Activated naive CD4-positive, alpha-beta T cell treated with anti-CD3 and anti-CD28 coated beads, Interleukin-2, amount 50 U/mL, for 24 hours (primary cell): ENCODE measurements around the gene CCDC121.

Source experiments
- H3K27ac Mint-ChIP-seq: one replicate; pipeline ENCODE4 v1.8.0; 2021; ENCODE audit warnings: mild to moderate bottlenecking, mixed read lengths
- H3K27me3 Mint-ChIP-seq: one replicate; pipeline ENCODE4 v1.8.0; 2021; ENCODE audit warnings: mixed read lengths
- H3K36me3 Mint-ChIP-seq: one replicate; pipeline ENCODE4 v1.8.0; 2021; ENCODE audit warnings: mixed read lengths
- H3K4me1 Mint-ChIP-seq: one replicate; pipeline ENCODE4 v1.8.0; 2021; ENCODE audit warnings: mixed read lengths
- H3K4me3 Mint-ChIP-seq: one replicate; pipeline ENCODE4 v1.8.0; 2021; ENCODE audit warnings: mild to moderate bottlenecking, mixed read lengths
- H3K9me3 Mint-ChIP-seq: one replicate; pipeline ENCODE4 v1.8.0; 2021; ENCODE audit warnings: mixed read lengths

The CCDC121 gene

DNA sequence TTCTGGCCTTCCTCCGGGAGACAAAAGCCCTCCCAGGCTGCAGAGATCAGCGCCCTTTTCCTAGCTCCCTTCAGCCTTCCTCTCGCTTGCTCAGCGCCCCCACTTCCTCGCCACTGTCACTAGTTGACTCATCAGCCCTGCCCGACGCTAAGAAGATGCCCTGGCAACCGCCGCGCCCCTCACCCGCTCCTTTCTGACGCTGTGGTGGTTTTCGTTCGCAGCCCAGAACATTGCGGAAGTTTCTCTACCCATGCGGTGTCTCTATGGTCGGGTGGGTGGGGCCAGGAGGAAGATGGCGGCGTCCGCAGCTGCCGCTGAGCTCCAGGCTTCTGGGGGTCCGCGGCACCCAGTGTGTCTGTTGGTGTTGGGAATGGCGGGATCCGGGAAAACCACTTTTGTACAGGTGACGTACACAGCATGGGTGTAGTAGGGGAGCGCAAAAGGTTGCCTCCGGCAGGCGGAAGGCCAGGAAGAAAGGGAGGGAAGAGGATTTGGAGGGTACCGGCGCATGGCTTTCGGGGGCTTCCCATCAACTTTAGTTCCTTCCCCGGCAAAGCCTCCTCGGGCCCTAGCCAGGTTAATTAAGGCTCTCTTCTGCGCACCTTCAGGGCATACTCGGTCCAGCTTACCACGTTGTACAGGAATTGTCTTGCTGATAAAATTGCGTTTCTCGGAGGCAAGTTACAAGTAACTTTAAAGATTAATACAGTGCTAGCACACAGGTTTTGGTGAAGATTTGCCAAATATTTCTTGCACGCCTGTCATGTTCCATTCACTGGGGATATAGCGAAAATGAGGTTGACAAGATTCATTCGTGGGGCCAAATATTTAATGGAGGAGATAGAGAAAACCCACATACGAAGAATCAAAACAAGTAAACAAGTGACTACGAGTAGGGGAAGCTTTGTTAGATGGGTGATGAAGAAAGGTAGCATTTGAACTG lies at the start of gene CCDC121, which contains the start of gene GPN1:
Gene CCDC121 (minus strand): TSS at position 246 of the 943 bp plus-strand sequence. CDS start 1,213 bp downstream, outside the sequence.
Gene GPN1 (plus strand): TSS at position 284 of the 943 bp plus-strand sequence. CDS start 9 bp downstream, at position 293.
- Mint-ChIP-seq H3K27me3 (no peaks in the 10 kb centered on the region), H3K9me3 (no peaks in the 10 kb centered on the region), H3K27ac (peak within 1 kb of the TSS; percentile 4), H3K4me1 (peaks cover 26% of the 10 kb centered on the region), H3K4me3 (no peak within 1 kb of the TSS), H3K36me3 (peaks cover 19% of the 10 kb centered on the region)

- Mint-ChIP-seq H3K36me3 (peaks cover 21% of the 10 kb centered on the region), H3K9me3 (no peaks in the 10 kb centered on the region), H3K27me3 (no peaks in the 10 kb centered on the region), H3K4me1 (peaks cover 23% of the 10 kb centered on the region), H3K4me3 (no peak overlapping the region), H3K27ac (no peak overlapping the region)
These were observed 44.1 kb upstream of the CCDC121 start for GRCh38 chr2:27672723-27673486.

GRCh38 chr2:27671235-27671634 lies 42.4 kb upstream of the CCDC121 start:
- Mint-ChIP-seq H3K4me3 (no peak overlapping the region), H3K4me1 (peaks cover 32% of the 10 kb centered on the region), H3K36me3 (peaks cover 25% of the 10 kb centered on the region), H3K9me3 (no peaks in the 10 kb centered on the region), H3K27ac (no peak overlapping the region), H3K27me3 (no peaks in the 10 kb centered on the region)

DNA sequence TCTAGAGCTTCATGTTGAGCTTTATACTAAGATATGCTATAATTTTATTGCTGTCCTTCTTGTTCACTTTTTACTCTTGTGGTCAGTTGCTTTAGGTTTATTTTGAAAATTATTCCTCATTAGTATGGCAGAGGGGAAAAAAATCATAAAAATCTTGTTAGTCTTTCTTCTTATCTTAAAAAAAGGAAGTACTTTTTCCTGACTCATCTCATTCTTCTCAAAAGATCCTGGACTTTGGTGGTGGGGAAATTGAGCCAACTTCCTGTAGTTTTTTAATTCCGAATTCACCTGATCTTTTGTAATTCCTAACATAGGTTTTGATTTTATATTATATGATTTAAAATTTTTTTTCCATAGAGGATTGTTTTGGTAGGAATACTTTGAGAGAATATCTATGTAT lies 38.6 kb upstream of the CCDC121 start:
- Mint-ChIP-seq H3K4me1 (peaks cover 53% of the 10 kb centered on the region), H3K27me3 (no peaks in the 10 kb centered on the region), H3K36me3 (peaks cover 18% of the 10 kb centered on the region), H3K4me3 (no peak overlapping the region), H3K27ac (peak overlapping the region; percentile 77), H3K9me3 (no peaks in the 10 kb centered on the region)

GRCh38 chr2:27664622-27665363 lies 36.0 kb upstream of the CCDC121 start:
- Mint-ChIP-seq H3K27me3 (no peaks in the 10 kb centered on the region), H3K4me1 (peaks cover 58% of the 10 kb centered on the region)

GRCh38 chr2:27664154-27664574 lies 35.4 kb upstream of the CCDC121 start:
- Mint-ChIP-seq H3K9me3 (no peaks in the 10 kb centered on the region), H3K4me1 (peaks cover 65% of the 10 kb centered on the region), H3K36me3 (peaks cover 16% of the 10 kb centered on the region), H3K27me3 (no peaks in the 10 kb centered on the region), H3K27ac (peak overlapping the region; percentile 100), H3K4me3 (peak overlapping the region; percentile 98)

More at GRCh38 chr2:27664622-27665363, 36.0 kb upstream of the CCDC121 start:
- Mint-ChIP-seq H3K9me3 (no peaks in the 10 kb centered on the region), H3K27ac (no peak overlapping the region), H3K4me3 (peak overlapping the region; percentile 98), H3K36me3 (peaks cover 13% of the 10 kb centered on the region)

GRCh38 chr2:27663285-27664153 lies 34.7 kb upstream of the CCDC121 start, which contains the start of the genes SLC4A1AP and SUPT7L:
Gene SLC4A1AP, plus strand, starts transcription at chr2:27663889. Its CDS starts 26 bp downstream, at chr2:27663915.
Gene SUPT7L, minus strand, starts transcription at chr2:27663614. Its CDS starts 1,422 bp downstream, at chr2:27662192.
- H3K4me3 Mint-ChIP-seq = peak within 1 kb of the TSS; percentile 98
- H3K27me3 Mint-ChIP-seq = no peaks in the 10 kb centered on the region
- no peaks in the 10 kb centered on the region for H3K9me3 Mint-ChIP-seq
- H3K4me1 Mint-ChIP-seq = peaks cover 71% of the 10 kb centered on the region
- H3K36me3 Mint-ChIP-seq = peaks cover 16% of the 10 kb centered on the region
- peak within 1 kb of the TSS; percentile 100 for H3K27ac Mint-ChIP-seq

- peaks cover 67% of the 10 kb centered on the region for H3K4me1 Mint-ChIP-seq
- H3K27me3 Mint-ChIP-seq = no peaks in the 10 kb centered on the region
- peaks cover 11% of the 10 kb centered on the region for H3K36me3 Mint-ChIP-seq
- H3K9me3 Mint-ChIP-seq = no peaks in the 10 kb centered on the region
- H3K4me3 Mint-ChIP-seq = peak overlapping the region; percentile 98
- H3K27ac Mint-ChIP-seq = no peak overlapping the region
These were observed 32.6 kb upstream of the CCDC121 start for GRCh38 chr2:27661371-27661770.

DNA sequence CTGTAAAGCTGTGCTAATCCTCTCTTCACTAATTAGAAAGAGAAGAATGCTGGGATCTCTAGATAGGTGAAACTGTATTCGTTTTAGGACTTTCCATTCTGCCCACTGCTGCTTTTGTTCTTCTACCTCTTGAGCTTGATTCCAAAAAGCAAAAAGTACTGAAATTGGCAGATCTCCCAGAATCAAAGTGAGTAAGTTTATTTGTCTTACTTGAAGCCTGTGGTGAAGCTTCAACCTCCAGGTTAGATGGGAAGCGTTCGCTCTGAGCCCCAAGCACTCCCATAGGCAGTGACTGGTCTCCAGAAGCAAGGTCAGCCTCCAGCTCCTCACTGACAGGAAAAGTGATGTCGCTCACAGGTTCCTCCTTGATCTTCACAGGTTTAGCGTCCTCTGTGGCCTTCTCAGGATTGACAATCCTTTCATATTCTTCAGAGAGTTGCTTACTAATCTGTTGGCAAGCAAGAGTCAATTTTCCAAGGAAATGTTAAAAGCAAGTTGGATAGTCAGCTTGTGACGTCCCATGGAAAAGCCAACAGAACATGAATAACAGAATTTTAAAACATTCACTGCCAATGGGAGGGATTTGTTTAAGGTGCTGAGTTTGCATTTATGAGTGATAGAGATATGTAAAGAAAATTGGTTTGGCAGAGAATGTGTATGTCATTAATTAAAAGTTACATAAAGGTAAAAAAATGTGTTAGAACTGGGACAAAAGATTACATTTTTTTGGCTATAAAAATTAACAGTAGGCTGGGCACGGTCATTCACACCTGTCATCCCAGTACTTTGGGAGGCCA lies 26.5 kb upstream of the CCDC121 start:
- H3K9me3 Mint-ChIP-seq = no peaks in the 10 kb centered on the region
- H3K27ac Mint-ChIP-seq = peak overlapping the region; percentile 61
- peaks cover 36% of the 10 kb centered on the region for H3K4me1 Mint-ChIP-seq
- H3K4me3 Mint-ChIP-seq = no peak overlapping the region
- H3K36me3 Mint-ChIP-seq = peaks cover 13% of the 10 kb centered on the region
- H3K27me3 Mint-ChIP-seq = no peaks in the 10 kb centered on the region

DNA sequence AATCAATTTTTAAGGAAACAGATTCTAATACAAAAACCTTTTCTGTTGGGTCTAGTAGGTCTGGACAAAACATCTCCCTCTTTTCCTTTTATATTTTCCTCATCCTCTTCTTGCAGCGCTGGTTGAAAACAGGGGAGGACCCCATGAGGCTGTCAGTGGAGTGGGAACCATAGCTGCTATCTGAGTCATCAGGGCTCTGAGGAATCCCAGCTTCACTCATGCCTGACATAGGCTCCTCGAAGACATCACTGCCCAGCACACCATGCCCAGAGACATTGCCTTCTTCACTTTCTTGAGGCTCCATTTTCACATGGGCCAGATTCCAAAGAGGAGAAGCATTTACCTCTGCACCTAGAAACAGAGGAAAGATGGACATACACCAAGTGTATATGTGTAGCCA lies 24.6 kb upstream of the CCDC121 start:
- H3K4me1 Mint-ChIP-seq = peaks cover 21% of the 10 kb centered on the region
- no peaks in the 10 kb centered on the region for H3K9me3 Mint-ChIP-seq
- H3K27me3 Mint-ChIP-seq = no peaks in the 10 kb centered on the region
- no peak overlapping the region for H3K4me3 Mint-ChIP-seq
- peak overlapping the region; percentile 20 for H3K27ac Mint-ChIP-seq
- peaks cover 15% of the 10 kb centered on the region for H3K36me3 Mint-ChIP-seq

- no peaks in the 10 kb centered on the region for H3K27me3 Mint-ChIP-seq
- peaks cover 15% of the 10 kb centered on the region for H3K36me3 Mint-ChIP-seq
- H3K9me3 Mint-ChIP-seq = no peaks in the 10 kb centered on the region
- H3K4me1 Mint-ChIP-seq = peaks cover 18% of the 10 kb centered on the region
- no peak overlapping the region for H3K4me3 Mint-ChIP-seq
- peak overlapping the region; percentile 37 for H3K27ac Mint-ChIP-seq
These were observed 24.0 kb upstream of the CCDC121 start for GRCh38 chr2:27652790-27653189.

DNA sequence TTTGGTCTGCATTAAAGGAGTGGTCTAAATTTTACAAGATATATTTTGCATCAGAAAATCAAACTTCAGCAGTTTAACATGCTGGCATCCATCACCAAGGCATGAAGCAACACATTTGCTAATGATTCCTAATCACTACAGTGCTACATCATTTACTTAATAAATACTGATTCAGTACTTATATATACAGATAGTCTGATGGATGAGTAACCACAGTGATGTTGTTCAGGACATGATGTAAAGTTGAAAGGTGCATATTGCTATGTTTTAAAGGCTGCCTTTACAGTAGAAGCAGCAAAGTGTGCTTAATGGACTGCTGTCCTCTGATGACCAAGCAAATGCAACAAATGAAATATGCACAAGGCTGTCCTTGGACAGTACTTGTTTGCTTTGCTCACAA lies 23.5 kb upstream of the CCDC121 start:
- no peaks in the 10 kb centered on the region for H3K9me3 Mint-ChIP-seq
- H3K27ac Mint-ChIP-seq = peak overlapping the region; percentile 37
- H3K4me1 Mint-ChIP-seq = peaks cover 18% of the 10 kb centered on the region
- no peak overlapping the region for H3K4me3 Mint-ChIP-seq
- peaks cover 16% of the 10 kb centered on the region for H3K36me3 Mint-ChIP-seq
- H3K27me3 Mint-ChIP-seq = no peaks in the 10 kb centered on the region

DNA sequence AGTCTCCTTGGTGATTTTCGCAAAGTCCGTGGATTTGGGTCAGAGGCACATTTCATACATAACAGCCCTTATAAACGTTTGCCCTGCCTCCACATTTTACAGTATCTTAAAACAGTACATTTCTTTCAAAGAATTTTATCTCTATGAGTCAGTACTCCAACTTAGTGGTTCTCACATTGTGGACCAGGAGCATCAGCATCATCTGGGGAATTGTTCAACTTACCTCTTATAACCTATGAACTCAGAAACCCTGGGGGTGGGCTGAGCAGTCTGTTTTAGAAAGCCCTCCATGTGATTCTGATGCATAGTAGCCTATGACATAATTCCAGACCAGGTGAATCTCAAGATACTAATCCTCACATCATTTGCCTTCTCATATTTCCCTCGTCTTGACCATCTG lies 22.2 kb upstream of the CCDC121 start:
- H3K4me3 Mint-ChIP-seq = no peak overlapping the region
- H3K27ac Mint-ChIP-seq = no peak overlapping the region
- no peaks in the 10 kb centered on the region for H3K9me3 Mint-ChIP-seq
- peaks cover 18% of the 10 kb centered on the region for H3K4me1 Mint-ChIP-seq
- H3K36me3 Mint-ChIP-seq = peaks cover 17% of the 10 kb centered on the region
- no peaks in the 10 kb centered on the region for H3K27me3 Mint-ChIP-seq
